PFSK-1 (cell line): ENCODE data around the gene TFEB.

Experiments used
- SIN3A ChIP-seq: IDR thresholded peaks from 2 replicates; pipeline ENCODE4 v1.6.1; 2012; ENCODE audit warnings: mild to moderate bottlenecking, low read length, moderate library complexity, borderline replicate concordance; ENCODE audit not compliant: insufficient read depth
- TAF1 ChIP-seq: IDR thresholded peaks from 2 replicates; pipeline ENCODE4 v1.6.1; 2012; ENCODE audit warnings: low read length, control low read depth, borderline replicate concordance; ENCODE audit not compliant: insufficient read depth

DNA sequence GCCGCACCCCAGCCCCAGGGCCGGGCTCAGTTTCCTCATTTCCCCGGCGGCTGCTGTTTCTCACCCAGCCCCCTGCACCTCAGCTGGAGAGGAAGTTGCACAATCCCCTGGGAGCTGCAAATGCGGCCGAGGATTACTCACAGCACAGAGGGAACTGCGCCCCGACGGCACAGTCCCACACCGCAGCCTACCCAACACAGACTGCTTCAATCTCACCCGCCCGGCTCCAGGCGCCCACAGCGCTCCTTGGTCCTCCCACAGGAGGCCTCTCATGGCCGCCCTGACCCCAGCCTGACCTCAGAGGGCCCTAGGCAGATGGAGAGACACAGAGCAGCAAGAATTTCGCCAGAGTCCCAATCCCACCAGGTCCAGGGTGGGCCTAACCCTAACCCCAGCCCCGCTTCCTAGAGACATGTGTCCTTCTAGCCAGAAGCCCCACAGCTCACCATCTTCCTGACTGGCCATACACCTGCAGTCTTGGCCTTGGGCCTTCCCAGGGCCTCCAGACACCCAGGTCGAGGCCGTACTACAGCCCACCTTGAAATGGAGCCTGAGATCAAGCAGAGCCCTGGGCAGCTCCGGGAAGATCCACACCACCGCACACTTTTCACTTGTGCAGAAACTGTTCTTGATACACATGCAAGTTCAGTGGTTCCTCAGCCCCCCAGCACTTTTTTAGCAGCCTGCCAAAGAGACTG is 11.7 kb downstream of the TFEB start:
- TF ChIP-seq TAF1: no peak
- no peak for TF ChIP-seq SIN3A
